HepG2 (cell line): ENCODE measurements around the gene PDE9A. TPM values are rescaled to one million over a fixed set of nuclear protein-coding genes. Genes with fewer than 3 reads are reported as not detected.

ENCODE experiments used
- ATAC-seq: fragments of 200-7000 bp; cut with Tn5 transposase; 3 replicates; pipeline ENCODE4 v1.9.1; 2020; ENCODE audit warnings: mild to moderate bottlenecking, moderate library complexity
- BruUV-seq: library from RNA; stranded (reverse); fragments of 400-500 nt; replicated peaks from 2 replicates; lab custom pipeline; 2021; lab: Mats Ljungman, UMichigan
- CTCF ChIA-PET: fragments of 300-600 bp; formaldehyde crosslinking; extraction: SDS; loops from one replicate; lab custom pipeline; 2021; ENCODE audit warnings: low total read pairs, inconsistent platforms, low intra/inter-chr PET ratio; lab: Yijun Ruan, JAX
- POLR2A ChIA-PET: fragments of 350-600 bp; sonication (Branson Sonifier 250); formaldehyde crosslinking; loops from one replicate; lab custom pipeline; 2020; ENCODE audit warnings: antibody characterized with exemption, inconsistent platforms; lab: Yijun Ruan, JAX
- DNase-seq: peaks from one replicate; pipeline ENCODE4 v3.0.0-alpha.2; 2015; ENCODE audit warnings: low spot score
- FAIRE-seq: peaks from 3 replicates; lab custom pipeline; 2011; peaks lifted over from hg19 to GRCh38; lab: Jason Lieb, UNC
- H2AFZ ChIP-seq: one replicate; pipeline ENCODE4 v1.6.1; 2011; ENCODE audit warnings: low read length, inconsistent platforms
- H3K27ac ChIP-seq: fragments of 300-600 bp; 3 replicates; pipeline ENCODE4 v1.8.0; 2011; ENCODE audit warnings: mixed run types, mild to moderate bottlenecking, mixed read lengths, low read length, inconsistent platforms; ENCODE audit not compliant: insufficient read depth; ENCODE audit errors: extremely low read length
- H3K27me3 ChIP-seq, 2 experiments: fragments of 200-600 bp in 1 of 2; 2 replicates in 1 of 2; 3 replicates in 1 of 2; pipeline versions ENCODE4 v1.6.0 to v1.8.0; 2011; ENCODE audit warnings: low read length in 2 of 2, mild to moderate bottlenecking in 2 of 2, moderate library complexity in 2 of 2, inconsistent platforms in 1 of 2; ENCODE audit not compliant: insufficient read depth in 2 of 2, control insufficient read depth in 1 of 2
- H3K36me3 ChIP-seq, 2 experiments: fragments of 200-600 bp in 1 of 2; replicated peaks in 1 of 2; 2 replicates in 1 of 2; 3 replicates in 1 of 2; pipeline versions ENCODE4 v1.5.1 to v1.8.0; 2011; ENCODE audit warnings: low read length in 2 of 2, inconsistent platforms in 1 of 2; ENCODE audit not compliant: insufficient read depth in 2 of 2, control insufficient read depth in 1 of 2
- H3K4me1 ChIP-seq: 2 replicates; pipeline ENCODE4 v1.5.1; 2012; ENCODE audit warnings: low read length, inconsistent platforms; ENCODE audit not compliant: insufficient read depth
- H3K4me2 ChIP-seq: 2 replicates; pipeline ENCODE4 v1.6.0; 2011; ENCODE audit warnings: low read depth, low read length, inconsistent platforms
- H3K4me3 ChIP-seq, 3 experiments: fragments of 200-600 bp in 1 of 3; sonication (generic), shearing (Covaris generic) in 1 of 3; replicated peaks in 1 of 3; 2 replicates each; pipeline ENCODE4 v1.5.1; 2011 to 2016; ENCODE audit warnings: low read length in 3 of 3, inconsistent platforms in 2 of 3, low read depth in 2 of 3, mild to moderate bottlenecking in 2 of 3, control low read depth in 1 of 3, mixed read lengths in 1 of 3; ENCODE audit not compliant: insufficient read depth in 1 of 3
- H3K79me2 ChIP-seq: one replicate; pipeline ENCODE4 v1.6.1; 2011; ENCODE audit warnings: low read length, inconsistent platforms; ENCODE audit not compliant: insufficient read depth
- H3K9ac ChIP-seq: 2 replicates; pipeline ENCODE4 v1.6.0; 2011; ENCODE audit warnings: mild to moderate bottlenecking, low read depth, low read length, inconsistent platforms; ENCODE audit not compliant: insufficient read depth
- H3K9me3 ChIP-seq: 2 replicates; pipeline ENCODE4 v1.5.1; 2012; ENCODE audit warnings: mild to moderate bottlenecking, low read length
- H4K20me1 ChIP-seq: 2 replicates; pipeline ENCODE4 v1.6.0; 2011; ENCODE audit warnings: inconsistent platforms, mild to moderate bottlenecking, low read length, moderate library complexity; ENCODE audit not compliant: insufficient read depth
- CENPT ChIP-seq: sonication (generic); formaldehyde crosslinking; IDR thresholded peaks from 2 replicates; pipeline ENCODE4 v1.8.0; 2022; ENCODE audit warnings: low read depth, mild to moderate bottlenecking, moderate library complexity, missing genetic modification reagents
- HHEX ChIP-seq: IDR thresholded peaks from 2 replicates; pipeline ENCODE4 v1.6.1; 2016; ENCODE audit warnings: control low read depth
- HMGA1 ChIP-seq: sonication (generic); formaldehyde crosslinking; conservative IDR thresholded peaks from 2 replicates; pipeline ENCODE4 v1.4.0; 2020; ENCODE audit warnings: missing genetic modification reagents
- HNRNPLL ChIP-seq: fragments of 200-400 bp; formaldehyde crosslinking; IDR thresholded peaks from 2 replicates; pipeline ENCODE4 v1.6.1; 2017; ENCODE audit warnings: mild to moderate bottlenecking, low read depth, low read length; ENCODE audit not compliant: poor library complexity, severe bottlenecking
- MNT ChIP-seq: fragments of 450-650 bp; IDR thresholded peaks from 2 replicates; pipeline ENCODE4 v1.6.1; 2016
- PHF20 ChIP-seq: sonication (generic); formaldehyde crosslinking; IDR thresholded peaks from 2 replicates; pipeline ENCODE4 v1.5.0; 2020; ENCODE audit warnings: mild to moderate bottlenecking, missing genetic modification reagents
- RBAK ChIP-seq: sonication (generic); formaldehyde crosslinking; IDR thresholded peaks from 2 replicates; pipeline ENCODE4 v1.5.1; 2020; ENCODE audit warnings: mild to moderate bottlenecking, missing genetic modification reagents
- ZNF556 ChIP-seq: sonication (generic); formaldehyde crosslinking; IDR thresholded peaks from 2 replicates; pipeline ENCODE4 v1.4.0; 2020; ENCODE audit warnings: mild to moderate bottlenecking, missing genetic modification reagents, borderline replicate concordance
- ZNF652 ChIP-seq: IDR thresholded peaks from 2 replicates; pipeline ENCODE4 v1.6.1; 2016; ENCODE audit warnings: low read depth, borderline replicate concordance
- WGBS: methylation state at CpG from one replicate; pipeline ENCODE4 v1.1.6; 2017; ENCODE audit warnings: low lambda C conversion rate; 5-methylcytosine and 5-hydroxymethylcytosine counted together
- in situ Hi-C: cut with HindIII; loops from 2 replicates; pipeline ENCODE4 v1.10.0; 2017; ENCODE audit warnings: low pct_unique_long_range_greater_than_20kb; ENCODE audit not compliant: extremely low pct_ligation_motif_present
- intact Hi-C: fragments of 100-400 bp; cut with micrococcal nuclease; formaldehyde crosslinking; loops from one replicate; pipeline ENCODE4 v1.10.0; 2022; ENCODE audit not compliant: unreplicated experiment
- polyA plus RNA-seq, 8 experiments: library from polyadenylated mRNA; depleted of rRNA in 3 of 8; stranded (reverse) in 7 of 8; unstranded in 1 of 8; fragments of >200 nt; fragmentation: Illumina TruSeq in 4 of 8; extraction: Trizol in 4 of 8; gene quantifications; 2 replicates each; pipeline versions ENCODE4 v1.2.1 to v1.2.3, GENCODE V29; 2011 to 2016; ENCODE audit warnings: low read depth in 4 of 8, missing spikeins in 1 of 8, mixed read lengths in 1 of 8; ENCODE audit not compliant: insufficient read depth in 1 of 8
- total RNA-seq, 5 experiments: library from RNA; depleted of rRNA; stranded (reverse); fragments of >200 nt; fragmentation: Illumina TruSeq; extraction: Trizol; gene quantifications; 2 replicates each; pipeline ENCODE4 v1.2.3, GENCODE V29; 2016; ENCODE audit warnings: low read depth in 1 of 5

The PDE9A gene
- total and polyA plus RNA-seq, 2 of the 13 experiments (the other 11 are each of a cell fraction or from before 2014, with no cell fraction given), result 4.6 to 19.7 TPM

GRCh38 chr21:42785666-42786427, 132.4 kb downstream of the PDE9A start:
- CTCF ChIA-PET, result no interaction called here

GRCh38 chr21:42786884-42787283, 133.5 kb downstream of the PDE9A start:
- no peak for FAIRE-seq

More at GRCh38 chr21:42785666-42786427, 132.4 kb downstream of the PDE9A start:
- H3K79me2 ChIP-seq, result no peaks in the 10 kb centered on the region
- POLR2A ChIA-PET, result no interaction called here
- no peak overlapping the region for H2AFZ ChIP-seq
- ATAC-seq, result no peak
- no peak overlapping the region for H3K4me3 ChIP-seq
- peaks cover 0 to 12% of the 10 kb centered on the region in 2 experiments; a peak in 3 of 5 replicates for H3K27me3 ChIP-seq
- intact Hi-C loops (loop anchor here (10.0 kb wide), 1 partner anchor 51 kb away; no protein-coding TSS in a partner anchor), in situ Hi-C loops (loop anchor here (5.0 kb wide), 1 partner anchor 41 kb away; no protein-coding TSS in a partner anchor)
- no peaks in the 10 kb centered on the region for H3K36me3 ChIP-seq
- no peak overlapping the region; the same call in 1 of the 2 replicates for H3K4me2 ChIP-seq
- no peak overlapping the region for H3K9ac ChIP-seq
- TF ChIP-seq HMGA1 (CRISPR knock-in tag) (no peak), MNT (peak; percentile 27; the same call in 1 of the 2 replicates)
- no peaks in the 10 kb centered on the region for H4K20me1 ChIP-seq
- peaks cover 52% of the 10 kb centered on the region for H3K4me1 ChIP-seq
- 68% methylated on average over 23 of the region's 28 CpGs for WGBS
- no peaks in the 10 kb centered on the region for H3K9me3 ChIP-seq
- no TSS peak for BruUV-seq
- no peak overlapping the region for H3K27ac ChIP-seq
- no peak for FAIRE-seq
- DNase-seq, result no peak

More at GRCh38 chr21:42786884-42787283, 133.5 kb downstream of the PDE9A start:
- DNase-seq (no peak), ATAC-seq (no peak)
- Histone ChIP-seq H3K79me2 (no peaks in the 10 kb centered on the region), H3K9ac (no peak overlapping the region), H3K4me1 (peaks cover 52% of the 10 kb centered on the region), H3K4me2 (no peak overlapping the region), H3K9me3 (no peaks in the 10 kb centered on the region), H3K27me3 (peaks cover 0 to 17% of the 10 kb centered on the region in 2 experiments; a peak in 3 of 5 replicates), H3K36me3 (no peaks in the 10 kb centered on the region), H3K4me3 (no peak overlapping the region), H3K27ac (no peak overlapping the region), H4K20me1 (no peaks in the 10 kb centered on the region), H2AFZ (no peak overlapping the region)
- intact Hi-C loops (loop anchor here (10.0 kb wide), 1 partner anchor 52 kb away; no protein-coding TSS in a partner anchor), in situ Hi-C loops (loop anchor here (5.0 kb wide), 1 partner anchor 40 kb away; no protein-coding TSS in a partner anchor)
- ChIA-PET POLR2A (no interaction called here), CTCF (no interaction called here)
- BruUV-seq, result no TSS peak
- 83% methylated on average over 5 of the region's 5 CpGs for WGBS
- TF ChIP-seq ZNF556 (CRISPR knock-in tag), result no peak
- TF ChIP-seq RBAK (CRISPR knock-in tag), result peak; percentile 97
- no peak for TF ChIP-seq CENPT (CRISPR knock-in tag)
- no peak for TF ChIP-seq PHF20
- no peak for TF ChIP-seq HHEX (CRISPR knock-in tag)
- TF ChIP-seq ZNF652 (CRISPR knock-in tag), result no peak
- no peak for TF ChIP-seq HNRNPLL
